Measurements from ENCODE around the gene ANKRD29. TPM values are rescaled to one million over a fixed set of nuclear protein-coding genes. Genes with fewer than 3 reads are reported as not detected.

Gene ANKRD29
- total and polyA plus RNA-seq, 10 of the 15 experiments (the other 5 are each of a cell fraction or from before 2014, with no cell fraction given): 0.53 to 9.2 (median 1.6) TPM

GRCh38 chr18:23618862-23619387, 43.8 kb downstream of the ANKRD29 start (continued):
- no peak for TF ChIP-seq ATF2 (IDR thresholded peaks at IDR 0.05; ENCODE audit: low read length)
- no peak for TF ChIP-seq JUND (IDR thresholded peaks at IDR 0.05; ENCODE audit: low read depth, low read length)
- TF ChIP-seq NR2F1 (conservative IDR thresholded peaks at IDR 0.05): peak; percentile 72
- TF ChIP-seq SKIL (IDR thresholded peaks at IDR 0.05; ENCODE audit: low read depth, poor library complexity, severe bottlenecking): no peak
- TF ChIP-seq SMAD5 (IDR thresholded peaks at IDR 0.05; ENCODE audit: low read depth): no peak
- no peak for TF ChIP-seq RAD21 (IDR thresholded peaks at IDR 0.05; ENCODE audit: insufficient read depth, low read depth, low read length)
- no peak for TF ChIP-seq ZBTB4 (CRISPR knock-in tag; IDR thresholded peaks at IDR 0.05)
- peak; percentile 34; the same call in 1 of the 2 replicates for TF ChIP-seq MTA2 (IDR thresholded peaks at IDR 0.05; ENCODE audit: low read depth)
- TF ChIP-seq RCOR1 (conservative IDR thresholded peaks at IDR 0.05; ENCODE audit: low read depth, low read length): no peak
- no peak for TF ChIP-seq PAX5 (IDR thresholded peaks at IDR 0.05; ENCODE audit: borderline replicate concordance, low read depth, low read length)
- TF ChIP-seq SMAD1 (IDR thresholded peaks at IDR 0.05; ENCODE audit: low read depth, partially characterized antibody): no peak
- no peak for TF ChIP-seq SMARCA5 (IDR thresholded peaks at IDR 0.05)
- TF ChIP-seq IRF3 (IDR thresholded peaks at IDR 0.05): no peak
- TF ChIP-seq ZNF24 (IDR thresholded peaks at IDR 0.05): no peak
- no peak for TF ChIP-seq NKRF (conservative IDR thresholded peaks at IDR 0.05)
- TF ChIP-seq PKNOX1 (IDR thresholded peaks at IDR 0.05): no peak
